Loucy (cell line): ENCODE data around the gene FAM180A.

ENCODE experiments used
- CTCF ChIP-seq: fragments of 200-600 bp; sonication (generic); conservative IDR thresholded peaks from 2 replicates; pipeline ENCODE4 v1.5.1; 2014; ENCODE audit warnings: mild to moderate bottlenecking, antibody characterized with exemption, low read length
- EZH2phosphoT487 ChIP-seq: fragments of 200-600 bp; IDR thresholded peaks from 2 replicates; pipeline ENCODE4 v1.6.1; 2018; ENCODE audit warnings: antibody characterized with exemption, mild to moderate bottlenecking, moderate library complexity, borderline replicate concordance

DNA sequence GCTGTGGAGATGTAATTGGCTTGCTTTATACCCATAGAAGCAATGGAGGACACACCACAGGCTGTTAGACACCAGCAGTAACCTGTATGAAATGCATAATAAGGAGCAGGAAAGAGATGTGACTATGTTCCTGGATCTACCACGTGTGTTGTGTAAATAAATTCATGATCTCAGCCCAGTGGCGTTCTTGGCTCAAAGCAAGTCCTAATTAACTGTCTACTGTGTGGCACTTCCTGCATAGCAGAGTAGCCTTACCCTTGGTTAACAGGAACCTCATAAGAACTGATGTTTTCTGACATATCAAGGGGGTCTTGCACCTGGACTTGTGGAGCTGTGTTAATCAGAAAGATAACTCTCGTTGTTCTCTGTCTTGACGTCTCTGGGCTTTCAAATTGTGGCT, 25.7 kb upstream of the FAM180A start:
- TF ChIP-seq CTCF (no peak), EZH2phosphoT487 (no peak)
